Stimulated activated CD4-positive, alpha-beta T cell treated with anti-CD3 and anti-CD28 coated beads, Interleukin-1b, Interleukin-23, amount 100 ng/mL, for 1 hour (primary cell): Measurements from ENCODE around the gene MARCKSL1.
"Not testable (repeated sequence)": the region's sequence is repeated elsewhere in the genome, so short reads cannot be mapped to it uniquely, and the experiment has no call there.

Experiments
- DNase-seq, 2 donors: peaks; one replicate each; pipeline ENCODE4 v3.0.0-alpha.2; 2020; ENCODE audit warnings: low read depth in 2 of 2

Gene MARCKSL1

DNA sequence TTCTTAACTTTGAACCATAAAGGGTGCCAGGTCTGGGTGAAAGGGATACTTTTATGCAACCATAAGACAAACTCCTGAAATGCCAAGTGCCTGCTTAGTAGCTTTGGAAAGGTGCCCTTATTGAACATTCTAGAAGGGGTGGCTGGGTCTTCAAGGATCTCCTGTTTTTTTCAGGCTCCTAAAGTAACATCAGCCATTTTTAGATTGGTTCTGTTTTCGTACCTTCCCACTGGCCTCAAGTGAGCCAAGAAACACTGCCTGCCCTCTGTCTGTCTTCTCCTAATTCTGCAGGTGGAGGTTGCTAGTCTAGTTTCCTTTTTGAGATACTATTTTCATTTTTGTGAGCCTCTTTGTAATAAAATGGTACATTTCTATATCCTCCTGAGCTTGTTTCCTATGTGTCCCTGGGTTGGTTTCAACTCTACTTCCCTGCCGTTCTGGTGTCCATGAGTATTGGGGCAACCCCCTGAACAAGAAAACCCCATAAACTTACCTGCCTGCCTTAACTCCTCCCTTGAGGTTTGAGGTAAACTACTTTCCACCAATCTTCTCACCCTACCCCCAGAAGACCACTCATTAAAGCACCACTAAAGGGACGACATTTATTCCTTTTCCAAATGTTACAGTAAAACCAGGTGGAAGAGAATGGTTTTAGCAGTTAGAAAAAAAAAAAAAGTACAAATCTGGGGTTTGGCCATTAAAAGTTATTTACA, 2.6 kb downstream of the MARCKSL1 start:
- DNase-seq: no peak

DNA sequence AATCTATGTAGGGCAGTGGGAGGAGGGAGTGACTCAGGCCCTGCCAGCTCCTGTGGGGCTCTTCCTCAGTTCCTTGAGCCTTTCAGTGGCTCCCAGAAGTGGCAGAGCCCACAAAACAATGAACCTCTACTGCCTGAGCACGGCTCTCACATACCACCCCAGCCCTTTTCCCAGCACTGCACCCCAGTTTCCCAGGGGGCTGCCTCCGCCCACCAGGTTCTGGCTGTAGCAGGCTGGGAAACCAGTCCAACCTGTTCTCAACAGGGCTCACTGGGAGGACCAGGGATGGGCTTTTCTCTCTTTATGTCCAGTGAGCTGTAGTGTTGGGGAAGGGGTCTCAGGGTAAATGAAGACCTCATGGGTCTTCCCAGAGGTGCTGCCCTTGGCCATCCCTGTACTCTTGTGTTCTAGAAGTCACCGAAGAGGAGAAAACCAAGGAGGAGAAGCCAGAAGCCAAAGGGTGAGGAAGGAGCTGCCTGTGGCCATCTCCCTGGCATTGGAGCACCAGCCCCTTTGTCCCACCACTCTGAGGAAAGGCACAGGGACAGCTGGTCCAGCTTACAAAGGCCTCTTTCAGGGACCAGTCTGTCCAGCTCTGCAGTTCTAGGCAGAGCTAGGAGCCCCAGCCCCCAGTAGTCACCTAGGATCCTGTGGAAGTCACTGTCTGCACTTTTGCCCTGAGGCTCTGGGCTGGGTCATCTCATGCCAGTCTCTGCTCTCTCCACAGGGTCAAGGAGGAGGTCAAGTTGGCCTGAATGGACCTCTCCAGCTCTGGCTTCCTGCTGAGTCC, 3.5 kb downstream of the MARCKSL1 start:
- DNase-seq: no peak

DNA sequence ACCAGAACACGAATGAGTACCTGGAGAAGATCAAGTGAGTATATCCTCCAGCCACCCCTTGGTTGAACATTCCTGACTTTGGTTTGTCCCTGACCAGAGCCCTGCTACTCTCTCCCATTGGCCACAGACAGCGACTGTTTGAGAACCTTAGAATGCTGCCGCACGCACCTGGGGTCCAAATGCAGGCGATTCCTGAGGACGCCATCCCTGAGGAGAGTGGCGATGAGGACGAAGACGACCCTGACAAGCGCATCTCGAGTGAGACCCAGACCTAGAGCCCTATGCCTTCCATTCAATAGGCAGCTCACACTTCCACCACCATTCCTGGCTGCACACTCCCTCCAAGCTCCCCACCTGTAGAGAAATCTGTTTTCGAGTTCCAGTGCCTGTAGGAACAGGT, 4.5 kb downstream of the MARCKSL1 start:
- no peak for DNase-seq

DNA sequence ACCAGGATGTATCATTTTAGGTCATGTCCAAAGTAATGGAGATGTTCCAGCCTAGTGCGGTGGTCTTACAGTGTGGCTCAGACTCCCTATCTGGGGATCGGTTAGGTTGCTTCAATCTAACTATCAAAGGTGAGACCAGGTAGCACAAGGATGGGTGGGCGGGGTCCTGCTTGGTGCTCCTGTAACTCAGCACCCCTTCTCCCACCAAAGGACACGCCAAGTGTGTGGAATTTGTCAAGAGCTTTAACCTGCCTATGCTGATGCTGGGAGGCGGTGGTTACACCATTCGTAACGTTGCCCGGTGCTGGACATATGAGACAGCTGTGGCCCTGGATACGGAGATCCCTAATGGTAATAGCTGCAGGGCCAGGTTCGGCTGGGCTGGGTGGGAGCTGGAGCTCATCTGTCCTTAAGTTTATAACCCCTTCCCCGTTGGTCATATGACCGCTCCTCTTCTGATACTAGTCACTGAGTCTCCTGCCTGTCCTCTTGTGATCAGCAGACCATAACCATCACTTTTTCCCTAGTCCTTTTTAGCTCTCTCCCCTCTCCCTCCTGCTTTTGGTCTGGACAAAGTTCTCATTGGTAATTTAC, 5.4 kb downstream of the MARCKSL1 start:
- no peak for DNase-seq

DNA sequence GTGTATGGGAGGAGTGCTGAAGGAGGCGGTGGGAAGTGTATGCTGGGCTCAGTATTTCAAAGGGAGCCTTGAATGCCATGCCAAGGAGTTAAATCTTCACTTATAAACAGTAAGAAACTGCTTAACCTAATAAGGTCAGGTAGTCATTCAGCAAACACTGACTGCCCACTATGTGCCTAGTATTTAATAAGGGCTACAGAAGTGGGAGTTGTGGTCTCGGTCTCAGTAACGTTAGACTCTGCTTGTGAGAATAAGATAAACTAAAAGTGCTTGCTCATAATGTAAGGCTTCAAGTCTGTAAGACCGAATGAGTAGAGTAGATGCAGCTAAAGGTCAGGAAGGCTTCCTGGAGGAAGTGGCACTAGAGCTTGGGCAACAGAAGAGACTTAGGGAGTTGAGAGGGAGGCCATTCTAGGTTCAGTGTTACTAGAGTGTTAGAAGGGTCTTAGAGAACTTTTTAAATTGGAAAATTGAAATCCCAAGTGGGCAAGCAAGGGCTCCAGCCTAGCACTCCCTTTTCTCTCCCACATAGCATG, 6.0 kb downstream of the MARCKSL1 start:
- no peak for DNase-seq

DNA sequence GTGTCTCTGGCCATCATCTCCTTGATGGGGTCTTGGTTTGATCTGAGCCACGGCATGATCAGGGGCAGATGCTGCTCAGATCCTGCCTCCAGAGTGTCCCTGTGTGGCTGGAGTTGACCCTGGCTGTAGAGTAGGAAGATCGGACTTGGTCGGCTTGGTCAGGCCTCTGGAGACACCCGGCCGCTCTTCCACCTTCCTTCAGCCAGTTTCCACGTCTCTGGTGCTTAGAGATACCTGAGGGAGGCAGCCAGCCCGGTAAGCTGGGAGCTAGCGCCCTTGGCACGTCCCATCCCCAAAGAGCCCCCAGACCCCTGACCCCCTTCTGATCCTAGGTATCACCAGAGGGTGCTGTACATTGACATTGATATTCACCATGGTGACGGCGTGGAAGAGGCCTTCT, 8.8 kb downstream of the MARCKSL1 start:
- no peak for DNase-seq

DNA sequence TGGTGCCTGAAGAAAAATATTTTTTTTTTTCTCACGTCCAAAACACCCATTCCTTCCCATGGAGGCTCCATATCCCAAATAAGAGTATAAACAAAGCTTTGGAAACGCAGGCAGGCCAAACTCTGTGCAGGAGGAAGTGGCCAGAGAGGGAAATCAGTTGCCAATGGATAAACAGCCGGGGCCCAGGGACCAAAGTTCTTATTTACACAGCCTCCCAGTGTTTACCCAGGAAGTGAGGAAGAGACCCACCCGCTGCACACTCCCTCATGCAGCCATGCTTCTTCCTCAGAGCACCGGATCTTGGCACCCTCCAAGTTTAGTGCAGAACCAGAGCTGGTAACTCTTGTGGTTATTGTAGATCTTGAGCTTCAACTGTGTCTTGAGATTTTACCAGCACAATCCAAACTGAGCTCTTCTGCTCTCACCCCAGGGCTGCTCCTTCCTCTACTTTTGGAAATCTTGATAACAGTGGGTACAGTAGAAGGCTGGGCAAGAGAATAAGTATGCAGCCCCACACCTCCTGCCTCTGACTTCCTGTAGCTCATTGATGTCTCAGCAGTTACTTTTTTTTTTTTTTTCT, 14.2 kb downstream of the MARCKSL1 start:
- no peak for DNase-seq

DNA sequence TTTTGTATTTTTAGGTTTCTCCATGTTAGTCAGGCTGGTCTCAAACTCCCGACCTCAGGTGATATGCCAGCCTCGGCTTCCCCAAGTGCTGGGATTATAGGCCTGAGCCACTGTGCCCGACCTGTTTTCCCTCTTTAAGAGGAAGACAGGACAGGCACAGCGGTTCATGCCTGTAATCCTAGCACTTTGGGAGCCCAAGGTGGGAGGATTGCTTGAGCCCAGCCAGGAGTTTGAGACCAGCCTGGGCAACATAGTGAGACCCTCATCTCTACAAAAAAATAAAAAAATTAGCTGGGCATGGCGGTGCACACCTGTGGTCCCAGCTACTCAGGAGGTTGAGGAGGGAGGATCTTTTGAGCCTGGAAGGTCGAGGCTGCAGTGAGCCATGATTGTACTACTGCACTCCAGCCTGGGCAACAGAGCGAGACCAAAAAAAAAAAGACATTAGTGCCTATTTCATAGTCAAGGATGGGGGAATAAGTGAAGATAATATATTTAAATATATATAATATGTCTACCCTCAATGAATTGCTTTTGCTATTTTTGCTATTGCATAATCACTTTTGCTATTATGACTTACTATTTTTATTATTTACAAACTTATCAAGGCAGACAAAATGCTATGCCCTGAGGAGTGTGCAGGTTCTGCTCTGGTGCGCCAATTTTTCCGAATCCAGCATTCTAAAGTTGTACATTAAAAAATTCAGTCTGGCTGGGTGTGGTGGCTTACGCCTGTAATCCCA, 17.7 kb downstream of the MARCKSL1 start:
- DNase-seq: no peak

DNA sequence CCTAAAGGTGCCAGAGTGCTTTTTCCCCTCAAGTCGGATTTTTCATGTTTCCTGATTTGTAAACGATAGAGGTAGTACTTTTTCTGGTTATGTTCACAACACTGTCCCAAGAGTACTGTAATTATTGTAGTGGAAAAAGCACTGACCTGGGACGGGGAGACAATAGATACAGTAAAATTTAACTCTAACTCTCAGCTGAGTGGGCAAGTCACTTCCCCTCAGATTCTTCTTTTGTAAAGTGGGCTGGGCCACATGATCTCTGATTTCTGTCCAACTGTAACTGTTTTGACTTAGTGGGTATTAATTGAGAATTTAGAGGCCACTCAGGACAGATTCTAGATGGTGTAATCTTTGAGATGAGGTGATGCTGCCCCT, 19.1 kb downstream of the MARCKSL1 start:
- DNase-seq: no peak

DNA sequence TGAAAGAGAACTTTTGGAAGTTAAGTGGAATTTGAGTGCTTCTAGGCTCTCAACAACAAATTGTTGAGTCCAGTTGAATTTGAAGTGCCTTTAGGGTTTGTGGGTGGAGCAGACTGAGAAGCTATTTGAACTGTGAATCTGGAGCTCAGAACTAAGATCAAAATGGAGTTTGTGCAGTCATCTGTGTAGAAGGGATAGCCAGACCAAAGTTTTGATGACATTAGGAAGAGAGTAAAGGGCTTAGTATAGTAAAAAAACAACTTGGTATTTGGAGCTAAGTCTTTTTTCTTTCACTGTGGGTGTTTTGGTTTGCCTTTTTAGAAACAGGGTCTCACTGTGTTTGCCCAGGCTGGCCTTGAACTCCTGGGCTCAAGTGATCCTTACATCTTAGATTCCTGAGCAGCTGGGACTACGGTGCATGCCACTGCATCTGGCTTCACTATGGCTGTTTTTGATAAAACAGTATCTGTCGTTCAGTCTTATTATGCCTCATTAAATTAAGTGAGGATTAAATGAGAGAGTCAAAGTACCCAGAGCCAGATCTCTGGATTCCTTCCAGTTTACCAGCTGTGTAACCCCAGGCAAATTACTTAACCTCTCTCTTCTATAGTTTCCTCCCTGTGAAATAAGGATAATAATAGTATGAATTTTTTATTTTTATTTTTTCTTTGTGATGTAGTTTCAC, 24.2 kb downstream of the MARCKSL1 start:
- DNase-seq: no peak

DNA sequence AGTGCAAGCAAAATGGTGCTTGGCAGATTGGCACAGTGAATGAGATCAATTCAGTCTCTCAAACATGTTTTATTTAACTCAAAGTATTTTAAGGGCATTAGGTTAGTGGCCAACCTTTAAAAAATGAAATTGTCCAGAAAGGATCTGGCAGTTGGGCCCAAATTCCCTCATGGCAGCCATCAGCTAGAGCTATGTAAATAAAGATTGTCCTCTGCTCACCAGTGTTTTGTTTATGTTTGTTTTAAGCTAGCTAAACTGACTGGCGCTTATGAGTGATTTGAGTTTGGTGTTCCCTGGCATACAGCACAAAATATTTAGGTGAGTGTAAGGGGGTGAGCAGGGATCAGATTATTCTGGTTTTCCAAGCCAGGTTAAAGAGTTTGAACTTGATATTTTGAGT, 26.1 kb downstream of the MARCKSL1 start:
- DNase-seq: no peak

DNA sequence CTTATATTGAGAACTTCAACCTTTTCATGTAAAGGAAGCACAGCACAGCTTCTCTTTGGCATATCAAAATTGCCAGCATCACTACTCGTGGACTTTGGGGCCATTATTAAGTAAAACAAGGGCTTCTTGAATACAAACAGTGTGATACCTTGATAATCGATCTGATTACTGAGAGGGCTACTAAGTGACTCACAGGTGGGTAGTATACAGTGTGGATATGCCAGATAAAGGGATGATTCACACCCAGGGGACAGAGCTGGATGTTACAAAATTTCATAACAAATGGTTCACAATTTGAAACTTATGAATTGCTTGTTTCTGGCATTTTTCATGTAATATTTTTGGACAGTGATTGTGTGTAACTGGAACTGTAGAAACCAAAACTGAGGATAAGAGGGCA, 28.7 kb downstream of the MARCKSL1 start:
- DNase-seq: no peak

DNA sequence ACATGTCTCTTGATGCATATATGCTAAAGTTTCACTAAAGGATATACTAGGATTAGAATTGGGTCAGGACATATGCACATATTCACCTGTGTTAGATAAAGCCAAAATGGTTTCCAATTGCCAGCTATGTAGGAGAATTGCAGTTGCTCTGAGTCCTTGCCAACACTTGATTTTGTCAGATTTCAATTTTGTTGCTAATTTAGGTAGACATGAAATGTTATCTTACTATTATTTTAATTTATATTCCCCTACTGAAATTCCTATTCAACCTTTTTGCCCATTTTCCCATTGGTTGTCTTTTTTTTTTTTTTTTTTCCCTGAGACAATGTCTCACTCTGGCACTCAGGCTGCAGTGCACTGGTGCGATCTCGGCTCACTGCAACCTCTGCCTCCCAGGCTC, 30.7 kb downstream of the MARCKSL1 start:
- no peak for DNase-seq

DNA sequence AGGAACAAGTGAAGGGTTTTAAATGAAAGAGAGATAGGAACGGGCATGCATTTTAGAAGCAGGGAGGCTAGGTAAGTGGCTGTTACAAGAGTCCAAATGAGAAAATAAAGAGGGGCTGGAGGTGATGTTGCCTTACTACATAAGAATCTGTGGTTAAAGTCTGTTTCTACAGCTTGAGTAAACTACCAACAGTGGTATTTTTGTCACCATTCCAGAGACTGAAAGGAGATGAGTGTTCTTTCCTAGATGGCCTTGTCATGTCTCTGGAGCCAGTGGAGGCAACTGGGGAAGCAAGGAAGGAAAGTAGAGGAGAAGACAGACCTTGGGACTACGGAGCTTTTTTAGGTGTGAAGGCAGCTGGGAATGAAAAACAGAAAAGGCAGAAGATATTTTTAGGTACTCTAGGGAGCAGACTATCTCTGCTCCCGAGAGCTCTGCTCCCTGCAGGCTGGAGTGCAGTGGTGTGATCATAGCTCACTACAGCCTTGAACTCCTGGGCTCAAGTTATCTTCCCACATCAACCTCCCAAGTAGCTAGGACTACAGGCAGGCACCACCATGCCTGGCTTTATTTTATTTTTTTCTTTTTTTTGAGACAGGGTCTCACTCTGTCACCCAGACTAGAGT, 31.9 kb downstream of the MARCKSL1 start:
- DNase-seq: no peak

DNA sequence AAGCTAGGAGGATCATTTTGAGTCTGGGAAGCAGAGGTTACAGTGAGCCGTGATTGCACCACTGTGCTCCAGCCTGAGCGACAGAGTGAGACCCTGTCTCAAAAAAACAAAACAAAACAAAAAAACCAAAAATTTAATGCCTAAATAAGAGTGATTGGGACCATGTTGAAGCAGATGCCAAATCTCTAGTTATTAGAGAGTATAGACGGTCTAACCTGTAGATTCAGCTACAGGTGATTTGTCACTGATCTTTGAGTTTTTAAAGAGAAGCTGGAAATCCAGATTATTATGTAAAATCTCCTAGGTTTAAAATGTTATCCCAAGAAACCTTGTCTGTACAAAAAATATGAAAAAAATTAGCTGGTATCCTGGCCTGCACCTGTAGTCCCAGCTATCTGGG, 32.7 kb downstream of the MARCKSL1 start:
- no peak for DNase-seq

DNA sequence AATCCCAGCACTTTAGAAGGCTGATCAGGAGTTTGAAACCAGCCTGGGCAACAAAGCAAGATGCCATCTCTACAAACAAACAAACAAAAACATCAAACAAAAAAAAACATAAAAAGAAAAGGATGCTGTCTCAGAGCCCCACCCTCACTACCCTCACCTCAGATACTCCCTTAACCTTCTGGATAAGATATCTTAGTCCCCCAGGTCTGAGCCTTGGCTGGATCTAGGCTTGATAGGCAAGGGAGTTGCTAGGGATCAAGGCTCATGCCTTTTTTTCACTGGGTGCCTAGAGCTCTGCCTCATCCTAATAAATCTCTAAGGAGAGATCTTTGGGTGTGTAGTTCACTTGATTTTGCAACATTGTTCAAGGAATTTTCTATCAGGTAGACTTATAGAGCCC, 36.7 kb downstream of the MARCKSL1 start:
- no peak for DNase-seq

DNA sequence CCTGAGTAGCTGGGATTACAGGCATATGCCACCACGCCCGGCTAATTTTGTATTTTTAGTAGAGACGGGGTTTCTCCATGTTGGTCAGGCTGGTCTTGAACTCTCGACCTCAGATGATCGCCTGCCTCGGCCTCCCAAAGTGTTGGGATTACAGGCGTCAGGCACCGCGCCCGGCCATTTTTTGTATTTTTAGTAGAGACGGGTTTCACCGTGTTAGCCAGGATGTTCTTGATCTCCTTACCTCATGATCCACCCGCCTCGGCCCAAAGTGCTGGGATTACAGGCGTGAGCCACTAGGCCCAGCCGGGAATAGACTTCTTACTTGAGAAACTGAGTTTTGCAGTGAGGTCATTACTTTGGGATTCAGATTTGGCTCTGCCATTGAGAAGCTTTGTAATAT, 37.8 kb downstream of the MARCKSL1 start:
- DNase-seq: not testable (repeated sequence)

DNA sequence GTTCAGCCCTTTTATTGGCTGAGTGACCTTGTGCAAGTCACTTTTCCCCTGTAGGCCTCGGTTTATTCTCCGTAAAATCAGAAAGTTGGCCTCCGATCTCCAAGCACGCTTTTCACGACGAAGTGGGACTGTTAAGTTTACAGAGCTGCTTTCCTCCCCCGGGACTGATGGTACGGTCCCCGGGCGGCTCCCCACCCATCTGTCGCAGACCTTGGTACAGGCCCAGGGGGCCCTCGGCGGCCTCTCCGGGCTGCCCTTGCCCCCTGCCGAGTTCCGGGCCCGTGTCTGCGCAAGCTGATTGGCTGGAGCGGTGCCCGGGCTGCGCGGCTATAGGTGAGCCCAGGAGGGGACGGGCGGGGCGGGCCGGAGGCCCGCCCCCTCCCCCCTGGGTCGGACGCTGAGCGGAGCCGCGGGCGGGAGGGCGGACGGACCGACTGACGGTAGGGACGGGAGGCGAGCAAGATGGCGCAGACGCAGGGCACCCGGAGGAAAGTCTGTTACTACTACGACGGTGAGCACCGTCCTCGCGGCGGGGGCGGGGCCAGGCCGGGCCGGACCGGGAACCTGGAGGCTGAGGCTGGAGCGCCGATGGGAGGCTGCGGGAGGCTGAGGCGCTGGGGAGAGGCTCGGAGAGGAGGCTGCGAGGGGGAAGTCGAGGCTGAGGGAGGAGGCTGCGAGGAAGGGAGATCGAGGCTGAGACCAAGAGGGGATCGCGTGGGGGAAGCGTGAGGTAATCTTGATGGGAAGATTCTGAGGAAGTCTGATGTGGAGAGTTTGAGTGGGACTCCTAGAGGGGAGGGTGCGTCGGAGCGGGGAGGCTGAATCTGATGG, 44.1 kb downstream of the MARCKSL1 start, which contains the start of gene HDAC1:
HDAC1 (plus strand) TSS at position 376 of the 831 bp plus-strand sequence; CDS start at position 463, 87 bp downstream.
- DNase-seq: peak; percentile 93

DNA sequence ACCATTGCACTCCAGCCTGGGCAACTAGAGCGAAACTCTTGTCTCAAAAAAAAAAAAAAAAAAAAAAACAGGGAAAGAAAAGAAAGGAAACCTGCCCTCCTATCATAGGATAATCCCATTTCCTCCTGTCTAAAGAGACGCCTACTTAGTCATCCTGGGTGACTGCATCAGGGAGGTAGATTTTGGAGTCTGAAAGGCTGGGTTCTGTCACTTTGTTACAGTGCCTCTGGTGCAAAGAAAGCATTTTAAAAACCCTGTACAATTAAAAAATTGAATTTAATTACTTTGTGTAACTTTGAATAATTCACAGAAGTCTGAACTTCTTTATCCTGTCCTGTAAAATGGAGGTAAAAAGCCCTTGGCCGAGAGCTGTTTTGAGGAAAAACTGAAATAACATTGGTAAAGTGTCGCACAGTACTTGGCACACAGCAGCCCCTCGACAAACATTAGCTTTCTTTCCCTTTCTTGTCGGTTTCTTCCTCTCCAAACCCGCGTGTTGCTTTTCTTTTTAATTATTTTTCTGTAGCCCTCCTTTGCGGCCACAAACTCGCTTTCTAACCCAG, 44.8 kb downstream of the MARCKSL1 start:
- no peak for DNase-seq
